ENCODE results near the gene RBKS. TPM values are rescaled to one million over a fixed set of nuclear protein-coding genes. Genes with fewer than 3 reads are reported as not detected.

RBKS gene
- total and polyA plus RNA-seq, 2 of the 8 experiments (the other 6 are each of a cell fraction or from before 2014, with no cell fraction given), result 1.1 to 1.5 TPM

DNA sequence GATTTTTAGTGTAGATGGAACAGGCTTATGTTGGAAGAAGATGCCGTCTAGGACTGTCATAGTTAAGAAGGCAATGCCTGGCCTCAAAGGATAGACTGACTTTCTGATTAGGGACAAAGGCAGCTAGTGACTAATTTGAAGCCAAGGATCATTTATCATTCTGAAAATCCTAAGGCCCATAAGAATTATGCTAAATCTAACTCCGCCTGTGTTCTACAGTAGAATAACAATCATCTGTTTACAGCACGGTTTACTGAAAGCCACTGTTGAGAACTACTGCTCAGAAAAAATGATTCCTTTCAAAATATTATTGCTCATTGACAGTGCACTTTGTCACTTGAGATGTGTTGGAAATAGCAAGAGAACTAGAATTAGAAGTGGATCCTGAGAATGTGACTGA lies 44.8 kb upstream of the RBKS start (continued):
- TF ChIP-seq, protein P1, sequence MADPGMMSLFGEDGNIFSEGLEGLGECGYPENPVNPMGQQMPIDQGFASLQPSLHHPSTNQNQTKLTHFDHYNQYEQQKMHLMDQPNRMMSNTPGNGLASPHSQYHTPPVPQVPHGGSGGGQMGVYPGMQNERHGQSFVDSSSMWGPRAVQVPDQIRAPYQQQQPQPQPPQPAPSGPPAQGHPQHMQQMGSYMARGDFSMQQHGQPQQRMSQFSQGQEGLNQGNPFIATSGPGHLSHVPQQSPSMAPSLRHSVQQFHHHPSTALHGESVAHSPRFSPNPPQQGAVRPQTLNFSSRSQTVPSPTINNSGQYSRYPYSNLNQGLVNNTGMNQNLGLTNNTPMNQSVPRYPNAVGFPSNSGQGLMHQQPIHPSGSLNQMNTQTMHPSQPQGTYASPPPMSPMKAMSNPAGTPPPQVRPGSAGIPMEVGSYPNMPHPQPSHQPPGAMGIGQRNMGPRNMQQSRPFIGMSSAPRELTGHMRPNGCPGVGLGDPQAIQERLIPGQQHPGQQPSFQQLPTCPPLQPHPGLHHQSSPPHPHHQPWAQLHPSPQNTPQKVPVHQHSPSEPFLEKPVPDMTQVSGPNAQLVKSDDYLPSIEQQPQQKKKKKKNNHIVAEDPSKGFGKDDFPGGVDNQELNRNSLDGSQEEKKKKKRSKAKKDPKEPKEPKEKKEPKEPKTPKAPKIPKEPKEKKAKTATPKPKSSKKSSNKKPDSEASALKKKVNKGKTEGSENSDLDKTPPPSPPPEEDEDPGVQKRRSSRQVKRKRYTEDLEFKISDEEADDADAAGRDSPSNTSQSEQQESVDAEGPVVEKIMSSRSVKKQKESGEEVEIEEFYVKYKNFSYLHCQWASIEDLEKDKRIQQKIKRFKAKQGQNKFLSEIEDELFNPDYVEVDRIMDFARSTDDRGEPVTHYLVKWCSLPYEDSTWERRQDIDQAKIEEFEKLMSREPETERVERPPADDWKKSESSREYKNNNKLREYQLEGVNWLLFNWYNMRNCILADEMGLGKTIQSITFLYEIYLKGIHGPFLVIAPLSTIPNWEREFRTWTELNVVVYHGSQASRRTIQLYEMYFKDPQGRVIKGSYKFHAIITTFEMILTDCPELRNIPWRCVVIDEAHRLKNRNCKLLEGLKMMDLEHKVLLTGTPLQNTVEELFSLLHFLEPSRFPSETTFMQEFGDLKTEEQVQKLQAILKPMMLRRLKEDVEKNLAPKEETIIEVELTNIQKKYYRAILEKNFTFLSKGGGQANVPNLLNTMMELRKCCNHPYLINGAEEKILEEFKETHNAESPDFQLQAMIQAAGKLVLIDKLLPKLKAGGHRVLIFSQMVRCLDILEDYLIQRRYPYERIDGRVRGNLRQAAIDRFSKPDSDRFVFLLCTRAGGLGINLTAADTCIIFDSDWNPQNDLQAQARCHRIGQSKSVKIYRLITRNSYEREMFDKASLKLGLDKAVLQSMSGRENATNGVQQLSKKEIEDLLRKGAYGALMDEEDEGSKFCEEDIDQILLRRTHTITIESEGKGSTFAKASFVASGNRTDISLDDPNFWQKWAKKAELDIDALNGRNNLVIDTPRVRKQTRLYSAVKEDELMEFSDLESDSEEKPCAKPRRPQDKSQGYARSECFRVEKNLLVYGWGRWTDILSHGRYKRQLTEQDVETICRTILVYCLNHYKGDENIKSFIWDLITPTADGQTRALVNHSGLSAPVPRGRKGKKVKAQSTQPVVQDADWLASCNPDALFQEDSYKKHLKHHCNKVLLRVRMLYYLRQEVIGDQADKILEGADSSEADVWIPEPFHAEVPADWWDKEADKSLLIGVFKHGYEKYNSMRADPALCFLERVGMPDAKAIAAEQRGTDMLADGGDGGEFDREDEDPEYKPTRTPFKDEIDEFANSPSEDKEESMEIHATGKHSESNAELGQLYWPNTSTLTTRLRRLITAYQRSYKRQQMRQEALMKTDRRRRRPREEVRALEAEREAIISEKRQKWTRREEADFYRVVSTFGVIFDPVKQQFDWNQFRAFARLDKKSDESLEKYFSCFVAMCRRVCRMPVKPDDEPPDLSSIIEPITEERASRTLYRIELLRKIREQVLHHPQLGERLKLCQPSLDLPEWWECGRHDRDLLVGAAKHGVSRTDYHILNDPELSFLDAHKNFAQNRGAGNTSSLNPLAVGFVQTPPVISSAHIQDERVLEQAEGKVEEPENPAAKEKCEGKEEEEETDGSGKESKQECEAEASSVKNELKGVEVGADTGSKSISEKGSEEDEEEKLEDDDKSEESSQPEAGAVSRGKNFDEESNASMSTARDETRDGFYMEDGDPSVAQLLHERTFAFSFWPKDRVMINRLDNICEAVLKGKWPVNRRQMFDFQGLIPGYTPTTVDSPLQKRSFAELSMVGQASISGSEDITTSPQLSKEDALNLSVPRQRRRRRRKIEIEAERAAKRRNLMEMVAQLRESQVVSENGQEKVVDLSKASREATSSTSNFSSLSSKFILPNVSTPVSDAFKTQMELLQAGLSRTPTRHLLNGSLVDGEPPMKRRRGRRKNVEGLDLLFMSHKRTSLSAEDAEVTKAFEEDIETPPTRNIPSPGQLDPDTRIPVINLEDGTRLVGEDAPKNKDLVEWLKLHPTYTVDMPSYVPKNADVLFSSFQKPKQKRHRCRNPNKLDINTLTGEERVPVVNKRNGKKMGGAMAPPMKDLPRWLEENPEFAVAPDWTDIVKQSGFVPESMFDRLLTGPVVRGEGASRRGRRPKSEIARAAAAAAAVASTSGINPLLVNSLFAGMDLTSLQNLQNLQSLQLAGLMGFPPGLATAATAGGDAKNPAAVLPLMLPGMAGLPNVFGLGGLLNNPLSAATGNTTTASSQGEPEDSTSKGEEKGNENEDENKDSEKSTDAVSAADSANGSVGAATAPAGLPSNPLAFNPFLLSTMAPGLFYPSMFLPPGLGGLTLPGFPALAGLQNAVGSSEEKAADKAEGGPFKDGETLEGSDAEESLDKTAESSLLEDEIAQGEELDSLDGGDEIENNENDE (IDR thresholded peaks at IDR 0.05; ENCODE audit: insufficient replicate concordance, low read length), result no peak
- TF ChIP-seq, protein P2, sequence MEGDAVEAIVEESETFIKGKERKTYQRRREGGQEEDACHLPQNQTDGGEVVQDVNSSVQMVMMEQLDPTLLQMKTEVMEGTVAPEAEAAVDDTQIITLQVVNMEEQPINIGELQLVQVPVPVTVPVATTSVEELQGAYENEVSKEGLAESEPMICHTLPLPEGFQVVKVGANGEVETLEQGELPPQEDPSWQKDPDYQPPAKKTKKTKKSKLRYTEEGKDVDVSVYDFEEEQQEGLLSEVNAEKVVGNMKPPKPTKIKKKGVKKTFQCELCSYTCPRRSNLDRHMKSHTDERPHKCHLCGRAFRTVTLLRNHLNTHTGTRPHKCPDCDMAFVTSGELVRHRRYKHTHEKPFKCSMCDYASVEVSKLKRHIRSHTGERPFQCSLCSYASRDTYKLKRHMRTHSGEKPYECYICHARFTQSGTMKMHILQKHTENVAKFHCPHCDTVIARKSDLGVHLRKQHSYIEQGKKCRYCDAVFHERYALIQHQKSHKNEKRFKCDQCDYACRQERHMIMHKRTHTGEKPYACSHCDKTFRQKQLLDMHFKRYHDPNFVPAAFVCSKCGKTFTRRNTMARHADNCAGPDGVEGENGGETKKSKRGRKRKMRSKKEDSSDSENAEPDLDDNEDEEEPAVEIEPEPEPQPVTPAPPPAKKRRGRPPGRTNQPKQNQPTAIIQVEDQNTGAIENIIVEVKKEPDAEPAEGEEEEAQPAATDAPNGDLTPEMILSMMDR (IDR thresholded peaks at IDR 0.05; ENCODE audit: control extremely low read depth in 1 of 3, insufficient read depth in 1 of 3, low read depth in 1 of 3, low read length in 3 of 3), result no peak
- TF ChIP-seq SIN3A (conservative IDR thresholded peaks at IDR 0.05 in 1 of 2, IDR thresholded peaks at IDR 0.05 in 1 of 2; ENCODE audit: low read depth in 1 of 2, low read length in 2 of 2), result no peak

Data from H1 (cell line).